Heart left ventricle (tissue), 13 donors: ENCODE measurements around the gene ZSCAN10.
"Not testable (repeated sequence)": the region's sequence is repeated elsewhere in the genome, so short reads cannot be mapped to it uniquely, and the experiment has no call there.

Experiments used
- CTCF ChIP-seq, 12 donors: fragments of 200-600 bp; sonication (generic) in 4 of 12; IDR thresholded peaks; one replicate each; pipeline versions ENCODE4 v1.5.0 to v1.8.0; 2018 to 2022; ENCODE audit warnings: antibody characterized with exemption in 12 of 12, mild to moderate bottlenecking in 5 of 12
- POLR2A ChIP-seq, 2 donors: fragments of 450-650 bp; IDR thresholded peaks; one replicate each; pipeline ENCODE4 v1.6.1; 2017; ENCODE audit warnings: antibody characterized with exemption in 2 of 2, mild to moderate bottlenecking in 2 of 2, moderate library complexity in 2 of 2
- donor health status: ischemic (EF 13 %, LVEDD 7.1; RV severe dilation, severe dysfunction).
- donor health status: DM: no; HTN: yes; CAD: no.
- donor health status: DM: no; HTN: no; CAD: no.
- donor health status: ischemic (EF 25% LVEDD 6.9; RV normal size, moderate dysfunction).
- donor health status: ischemic (EF 25% LVEDD 5.7; RV mildly dilated, moderate dysfunction).
- donor health status: ischemic (EF 35%, LVEDD 5.7; RV mildly dilated, moderate dysfunction).
- donor health status: nonischemic (EF 11% LVEDD 7.7; RV severe dilation, severe dysfunction).
- donor health status: DM: yes; HTN: yes; CAD: no.
- donor health status: PGD.
- donor health status: ischemic (EF 29% LVEDD 5.4; RV normal size, mild dysfunction).
- donor health status: nonischemic (EF 23%, LVEDD 6.1; RV moderate dilation, normal function).

- TF ChIP-seq POLR2A, CTCF (IDR thresholded peaks at IDR 0.05): not testable (repeated sequence)
Measured at GRCh38 chr16:3069146-3069545, 29.9 kb downstream of the ZSCAN10 start.
